ENCODE data around the gene HOTAIR. TPM values are rescaled to one million over a fixed set of nuclear protein-coding genes. Genes with fewer than 3 reads are reported as not detected.

Gene HOTAIR
- total RNA-seq, 1 experiment from 2014 or later: not detected

- Mint-ChIP-seq H3K4me3 (no peak overlapping the region), H3K4me1 (peaks cover 40% of the 10 kb centered on the region), H3K27me3 (ENCODE audit: low read depth) (peaks cover 100% of the 10 kb centered on the region), H3K36me3 (no peaks in the 10 kb centered on the region), H3K9me3 (no peaks in the 10 kb centered on the region), H3K27ac (no peak overlapping the region)
- DNase-seq (ENCODE audit: low spot score) (no peak), ATAC-seq (no peak)
- CTCF ChIA-PET: interaction anchor here (0.7 to 3.2 kb wide), 8 partner anchors 16 to 389 kb away, joined by 3 to 16 read pairs (median 6); partner anchors contain the start of gene HOXC5
- POLR2A ChIA-PET: interaction anchor here (0.7 to 0.9 kb wide), 3 partner anchors 25 to 64 kb away, joined by 3 read pairs; no protein-coding TSS in a partner anchor
- TF ChIP-seq ZNF416 (CRISPR knock-in tag; IDR thresholded peaks at IDR 0.05): no peak
- no peak for TF ChIP-seq E2F4 (CRISPR knock-in tag; IDR thresholded peaks at IDR 0.05; ENCODE audit: borderline replicate concordance, low read depth)
- TF ChIP-seq FOXP1 (CRISPR knock-in tag; IDR thresholded peaks at IDR 0.05; ENCODE audit: borderline replicate concordance): no peak
- TF ChIP-seq PRDM15 (CRISPR knock-in tag; IDR thresholded peaks at IDR 0.05): no peak
- no peak for TF ChIP-seq ZNF425 (CRISPR knock-in tag; conservative IDR thresholded peaks at IDR 0.05)
- TF ChIP-seq RELA (CRISPR knock-in tag; IDR thresholded peaks at IDR 0.05; ENCODE audit: borderline replicate concordance): no peak
- no peak for TF ChIP-seq NFE2L1 (CRISPR knock-in tag; IDR thresholded peaks at IDR 0.05)
Measured at GRCh38 chr12:53990311-53991076, 15.7 kb upstream of the HOTAIR start.

GRCh38 chr12:53989227-53990113 is 14.7 kb upstream of the HOTAIR start:
- H3K4me1 Mint-ChIP-seq: peaks cover 34% of the 10 kb centered on the region
- CTCF ChIA-PET: interaction anchor here (0.7 to 5.1 kb wide), 8 partner anchors 16 to 227 kb away, joined by 3 to 36 read pairs (median 6); partner anchors contain the start of gene HOXC5
- peaks cover 100% of the 10 kb centered on the region for H3K27me3 Mint-ChIP-seq (ENCODE audit: low read depth)
- no peaks in the 10 kb centered on the region for H3K9me3 Mint-ChIP-seq
- H3K36me3 Mint-ChIP-seq: no peaks in the 10 kb centered on the region
- H3K4me3 Mint-ChIP-seq: no peak overlapping the region
- DNase-seq (ENCODE audit: low spot score): no peak
- POLR2A ChIA-PET: no interaction called here
- H3K27ac Mint-ChIP-seq: no peak overlapping the region
- ATAC-seq: no peak
- TF ChIP-seq CTCF (IDR thresholded peaks at IDR 0.05) (no peak), MXD4 (CRISPR knock-in tag; IDR thresholded peaks at IDR 0.05; ENCODE audit: borderline replicate concordance) (no peak), CREB1 (CRISPR knock-in tag; IDR thresholded peaks at IDR 0.05) (no peak), E2F5 (CRISPR knock-in tag; IDR thresholded peaks at IDR 0.05) (no peak), USF1 (CRISPR knock-in tag; IDR thresholded peaks at IDR 0.05) (no peak), NFYB (CRISPR knock-in tag; conservative IDR thresholded peaks at IDR 0.05; ENCODE audit: low read depth) (no peak)

Measured in WTC11 (cell line).